Endodermal cell (in vitro differentiated cells): Measurements from ENCODE around the gene TRMT112. TPM values are rescaled to one million over a fixed set of nuclear protein-coding genes. Genes with fewer than 3 reads are reported as not detected.

Source experiments
- DNase-seq: peaks from one replicate; pipeline ENCODE4 v3.0.0-alpha.2; 2017
- H3K27ac ChIP-seq: 2 replicates; pipeline ENCODE4 v1.5.1; 2013; ENCODE audit warnings: mild to moderate bottlenecking, low read depth, low read length, moderate library complexity
- H3K27me3 ChIP-seq: 2 replicates; pipeline ENCODE4 v1.6.1; 2013; ENCODE audit warnings: mild to moderate bottlenecking, low read length, moderate library complexity; ENCODE audit not compliant: insufficient read depth, control insufficient read depth, poor library complexity, severe bottlenecking
- H3K36me3 ChIP-seq: 2 replicates; pipeline ENCODE4 v1.7.0; 2013; ENCODE audit warnings: mild to moderate bottlenecking, low read length, moderate library complexity; ENCODE audit not compliant: control insufficient read depth, insufficient read depth
- H3K4me1 ChIP-seq: one replicate; pipeline ENCODE4 v1.7.0; 2013; ENCODE audit warnings: low read length; ENCODE audit not compliant: control insufficient read depth, insufficient read depth
- H3K4me3 ChIP-seq: 2 replicates; pipeline ENCODE4 v1.5.1; 2013; ENCODE audit warnings: mild to moderate bottlenecking, low read length, moderate library complexity
- H3K9ac ChIP-seq: 2 replicates; pipeline ENCODE4 v1.6.1; 2013; ENCODE audit warnings: mild to moderate bottlenecking, low read length, moderate library complexity; ENCODE audit not compliant: poor library complexity, severe bottlenecking; ENCODE audit errors: extremely low read depth
- H3K9me3 ChIP-seq: 2 replicates; pipeline ENCODE4 v1.6.1; 2013; ENCODE audit warnings: mild to moderate bottlenecking, low read length, moderate library complexity; ENCODE audit not compliant: control insufficient read depth
- H3K27ac Mint-ChIP-seq: 2 replicates; pipeline ENCODE4 v1.8.0; 2020; ENCODE audit warnings: mixed read lengths
- H3K27me3 Mint-ChIP-seq: 2 replicates; pipeline ENCODE4 v1.8.0; 2021; ENCODE audit warnings: mild to moderate bottlenecking, mixed read lengths; ENCODE audit not compliant: insufficient read depth
- H3K36me3 Mint-ChIP-seq: 2 replicates; pipeline ENCODE4 v1.8.0; 2020; ENCODE audit warnings: low read depth, mixed read lengths
- H3K4me1 Mint-ChIP-seq: 2 replicates; pipeline ENCODE4 v1.8.0; 2020; ENCODE audit warnings: mixed read lengths
- H3K4me3 Mint-ChIP-seq: 2 replicates; pipeline ENCODE4 v1.8.0; 2020; ENCODE audit warnings: mild to moderate bottlenecking, moderate library complexity, mixed read lengths
- H3K9me3 Mint-ChIP-seq: 2 replicates; pipeline ENCODE4 v1.8.0; 2020; ENCODE audit warnings: mild to moderate bottlenecking, mixed read lengths
- CTCF ChIP-seq: fragments of 200-600 bp; sonication (generic); conservative IDR thresholded peaks from 2 replicates; pipeline ENCODE4 v1.5.0; 2021; ENCODE audit warnings: antibody characterized with exemption, mild to moderate bottlenecking
- WGBS, 2 experiments: methylation state at CpG; one replicate each; pipeline versions ENCODE4 v1.1.5 to v1.1.7; 2013; ENCODE audit warnings: missing lambda C conversion rate in 2 of 2, mixed read lengths in 1 of 2; ENCODE audit not compliant: insufficient coverage in 1 of 2, insufficient read length in 1 of 2; 5-methylcytosine and 5-hydroxymethylcytosine counted together
- total RNA-seq, 2 donors: library from RNA; stranded (reverse); fragmentation: NEBNext Ultra II Directional in 1 of 2; extraction: Animal tissue kit (Norgen Biotek cat#: 25700) in 1 of 2; gene quantifications; 2 replicates in 1 of 2; 3 replicates in 1 of 2; pipeline ENCODE4 v1.2.1, GENCODE V29; 2021

TRMT112 gene
- total RNA-seq, 2 donors from 2014 or later, result 265 to 352 TPM

DNA sequence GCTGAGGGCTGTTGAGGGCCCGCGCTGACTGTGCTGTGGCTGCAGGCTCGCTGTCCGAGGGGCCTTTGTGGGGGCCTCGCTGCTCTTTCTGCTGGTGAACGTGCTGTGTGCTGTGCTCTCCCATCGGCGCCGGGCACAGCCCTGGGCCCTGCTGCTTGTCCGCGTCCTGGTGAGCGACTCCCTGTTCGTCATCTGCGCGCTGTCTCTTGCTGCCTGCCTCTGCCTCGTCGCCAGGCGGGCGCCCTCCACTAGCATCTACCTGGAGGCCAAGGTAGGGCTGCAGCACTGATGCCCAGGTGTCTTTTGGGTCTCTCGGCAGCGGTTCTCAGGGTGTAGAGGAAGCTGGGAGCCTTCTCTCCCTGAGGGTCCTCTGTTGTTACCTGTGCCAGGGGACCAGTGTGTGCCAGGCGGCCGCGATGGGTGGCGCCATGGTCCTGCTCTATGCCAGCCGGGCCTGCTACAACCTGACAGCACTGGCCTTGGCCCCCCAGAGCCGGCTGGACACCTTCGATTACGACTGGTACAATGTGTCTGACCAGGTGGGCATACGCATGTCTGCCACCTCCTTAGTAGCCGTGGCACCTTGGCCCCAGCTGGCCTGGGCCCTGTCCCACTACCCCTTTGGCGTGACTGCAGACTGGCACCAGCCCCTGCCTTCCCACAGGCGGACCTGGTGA is 29.5 kb downstream of the TRMT112 start:
- no peaks in the 10 kb centered on the region for H3K9me3 ChIP-seq
- no peak overlapping the region for H3K4me3 ChIP-seq
- Mint-ChIP-seq H3K27ac (no peak overlapping the region), H3K36me3 (peaks cover 8% of the 10 kb centered on the region), H3K4me3 (no peak overlapping the region), H3K9me3 (no peaks in the 10 kb centered on the region), H3K27me3 (peaks cover 35% of the 10 kb centered on the region), H3K4me1 (peaks cover 6% of the 10 kb centered on the region)
- peaks cover 4% of the 10 kb centered on the region for H3K36me3 ChIP-seq
- no peaks in the 10 kb centered on the region for H3K4me1 ChIP-seq
- no peak overlapping the region for H3K27ac ChIP-seq
- DNase-seq, result no peak
- peaks cover 36% of the 10 kb centered on the region for H3K27me3 ChIP-seq
- 92 to 95% methylated on average over 20 to 33 of the region's 33 CpGs for WGBS, 2 experiments
- no peak overlapping the region for H3K9ac ChIP-seq
- TF ChIP-seq CTCF, result no peak

DNA sequence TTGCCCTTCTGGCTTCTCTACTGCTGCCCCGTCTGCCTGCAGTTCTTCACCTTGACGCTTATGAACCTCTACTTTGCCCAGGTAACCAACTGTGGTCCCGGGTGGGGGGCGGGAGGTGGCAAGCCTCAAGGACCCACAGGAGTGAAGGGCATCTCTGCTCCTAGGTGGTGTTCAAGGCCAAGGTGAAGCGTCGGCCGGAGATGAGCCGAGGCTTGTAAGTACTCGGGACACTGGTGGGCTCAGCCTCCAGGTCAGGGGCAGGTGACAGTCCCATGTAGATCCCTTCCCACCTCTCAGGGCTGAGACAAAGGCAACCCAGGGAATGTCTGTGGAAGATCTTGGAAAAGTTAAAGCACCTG is 30.6 kb downstream of the TRMT112 start:
- no peak for TF ChIP-seq CTCF
- H3K27me3 Mint-ChIP-seq, result peaks cover 29% of the 10 kb centered on the region
- no peaks in the 10 kb centered on the region for H3K9me3 Mint-ChIP-seq
- H3K4me3 Mint-ChIP-seq, result peak overlapping the region; percentile 69
- H3K4me3 ChIP-seq, result peak overlapping the region; percentile 84
- WGBS, 2 experiments, result 84 to 87% methylated on average over 4 to 9 of the region's 9 CpGs
- H3K27ac Mint-ChIP-seq, result no peak overlapping the region
- H3K4me1 Mint-ChIP-seq, result peaks cover 6% of the 10 kb centered on the region
- no peak overlapping the region for H3K27ac ChIP-seq
- H3K27me3 ChIP-seq, result peaks cover 25% of the 10 kb centered on the region
- H3K4me1 ChIP-seq, result no peaks in the 10 kb centered on the region
- peaks cover 10% of the 10 kb centered on the region for H3K36me3 ChIP-seq
- DNase-seq, result no peak
- H3K9ac ChIP-seq, result no peak overlapping the region
- no peaks in the 10 kb centered on the region for H3K9me3 ChIP-seq
- peaks cover 12% of the 10 kb centered on the region for H3K36me3 Mint-ChIP-seq

- Mint-ChIP-seq H3K4me1 (peaks cover 6% of the 10 kb centered on the region), H3K27me3 (peaks cover 26% of the 10 kb centered on the region), H3K9me3 (no peaks in the 10 kb centered on the region), H3K4me3 (peak overlapping the region; percentile 69), H3K27ac (no peak overlapping the region), H3K36me3 (peaks cover 18% of the 10 kb centered on the region)
- DNase-seq, result no peak
- peaks cover 10% of the 10 kb centered on the region for H3K36me3 ChIP-seq
- peaks cover 19% of the 10 kb centered on the region for H3K27me3 ChIP-seq
- H3K4me3 ChIP-seq, result peak overlapping the region; percentile 84
- 34 to 75% methylated on average over 15 to 37 of the region's 40 CpGs for WGBS, 2 experiments
- H3K27ac ChIP-seq, result no peak overlapping the region
- H3K4me1 ChIP-seq, result no peaks in the 10 kb centered on the region
- peak overlapping the region; percentile 15 for H3K9ac ChIP-seq
- no peak for TF ChIP-seq CTCF
- no peaks in the 10 kb centered on the region for H3K9me3 ChIP-seq
Observed at GRCh38 chr11:64285885-64286800, 31.2 kb downstream of the TRMT112 start.
